HepG2 (cell line): ENCODE measurements around the gene AGMO. TPM values are rescaled to one million over a fixed set of nuclear protein-coding genes. Genes with fewer than 3 reads are reported as not detected.

Experiments
- ATAC-seq: fragments of 200-7000 bp; cut with Tn5 transposase; 3 replicates; pipeline ENCODE4 v1.9.1; 2020; ENCODE audit warnings: mild to moderate bottlenecking, moderate library complexity
- BruUV-seq: library from RNA; stranded (reverse); fragments of 400-500 nt; replicated peaks from 2 replicates; lab custom pipeline; 2021; lab: Mats Ljungman, UMichigan
- CTCF ChIA-PET: fragments of 300-600 bp; formaldehyde crosslinking; extraction: SDS; loops from one replicate; lab custom pipeline; 2021; ENCODE audit warnings: low total read pairs, inconsistent platforms, low intra/inter-chr PET ratio; lab: Yijun Ruan, JAX
- POLR2A ChIA-PET: fragments of 350-600 bp; sonication (Branson Sonifier 250); formaldehyde crosslinking; loops from one replicate; lab custom pipeline; 2020; ENCODE audit warnings: antibody characterized with exemption, inconsistent platforms; lab: Yijun Ruan, JAX
- DNase-seq: peaks from one replicate; pipeline ENCODE4 v3.0.0-alpha.2; 2015; ENCODE audit warnings: low spot score
- FAIRE-seq: peaks from 3 replicates; lab custom pipeline; 2011; peaks lifted over from hg19 to GRCh38; lab: Jason Lieb, UNC
- H2AFZ ChIP-seq: one replicate; pipeline ENCODE4 v1.6.1; 2011; ENCODE audit warnings: low read length, inconsistent platforms
- H3K27ac ChIP-seq: fragments of 300-600 bp; 3 replicates; pipeline ENCODE4 v1.8.0; 2011; ENCODE audit warnings: mixed run types, mild to moderate bottlenecking, mixed read lengths, low read length, inconsistent platforms; ENCODE audit not compliant: insufficient read depth; ENCODE audit errors: extremely low read length
- H3K27me3 ChIP-seq, 2 experiments: fragments of 200-600 bp in 1 of 2; 2 replicates in 1 of 2; 3 replicates in 1 of 2; pipeline versions ENCODE4 v1.6.0 to v1.8.0; 2011; ENCODE audit warnings: low read length in 2 of 2, mild to moderate bottlenecking in 2 of 2, moderate library complexity in 2 of 2, inconsistent platforms in 1 of 2; ENCODE audit not compliant: insufficient read depth in 2 of 2, control insufficient read depth in 1 of 2
- H3K36me3 ChIP-seq, 2 experiments: fragments of 200-600 bp in 1 of 2; replicated peaks in 1 of 2; 2 replicates in 1 of 2; 3 replicates in 1 of 2; pipeline versions ENCODE4 v1.5.1 to v1.8.0; 2011; ENCODE audit warnings: low read length in 2 of 2, inconsistent platforms in 1 of 2; ENCODE audit not compliant: insufficient read depth in 2 of 2, control insufficient read depth in 1 of 2
- H3K4me1 ChIP-seq: 2 replicates; pipeline ENCODE4 v1.5.1; 2012; ENCODE audit warnings: low read length, inconsistent platforms; ENCODE audit not compliant: insufficient read depth
- H3K4me2 ChIP-seq: 2 replicates; pipeline ENCODE4 v1.6.0; 2011; ENCODE audit warnings: low read depth, low read length, inconsistent platforms
- H3K4me3 ChIP-seq, 3 experiments: fragments of 200-600 bp in 1 of 3; sonication (generic), shearing (Covaris generic) in 1 of 3; replicated peaks in 1 of 3; 2 replicates each; pipeline ENCODE4 v1.5.1; 2011 to 2016; ENCODE audit warnings: low read length in 3 of 3, inconsistent platforms in 2 of 3, low read depth in 2 of 3, mild to moderate bottlenecking in 2 of 3, control low read depth in 1 of 3, mixed read lengths in 1 of 3; ENCODE audit not compliant: insufficient read depth in 1 of 3
- H3K79me2 ChIP-seq: one replicate; pipeline ENCODE4 v1.6.1; 2011; ENCODE audit warnings: low read length, inconsistent platforms; ENCODE audit not compliant: insufficient read depth
- H3K9ac ChIP-seq: 2 replicates; pipeline ENCODE4 v1.6.0; 2011; ENCODE audit warnings: mild to moderate bottlenecking, low read depth, low read length, inconsistent platforms; ENCODE audit not compliant: insufficient read depth
- H3K9me3 ChIP-seq: 2 replicates; pipeline ENCODE4 v1.5.1; 2012; ENCODE audit warnings: mild to moderate bottlenecking, low read length
- H4K20me1 ChIP-seq: 2 replicates; pipeline ENCODE4 v1.6.0; 2011; ENCODE audit warnings: inconsistent platforms, mild to moderate bottlenecking, low read length, moderate library complexity; ENCODE audit not compliant: insufficient read depth
- BATF2 ChIP-seq: sonication (generic); formaldehyde crosslinking; IDR thresholded peaks from 2 replicates; pipeline ENCODE4 v1.8.0; 2022; ENCODE audit warnings: mild to moderate bottlenecking, missing genetic modification reagents, moderate library complexity
- CENPT ChIP-seq: sonication (generic); formaldehyde crosslinking; IDR thresholded peaks from 2 replicates; pipeline ENCODE4 v1.8.0; 2022; ENCODE audit warnings: low read depth, mild to moderate bottlenecking, moderate library complexity, missing genetic modification reagents
- DDIT3 ChIP-seq: sonication (generic); formaldehyde crosslinking; IDR thresholded peaks from 2 replicates; pipeline ENCODE4 v1.4.0; 2020; ENCODE audit warnings: mild to moderate bottlenecking, missing genetic modification reagents
- FUBP1 ChIP-seq: sonication (generic); formaldehyde crosslinking; IDR thresholded peaks from 2 replicates; pipeline ENCODE4 v1.5.1; 2020; ENCODE audit warnings: missing genetic modification reagents, mild to moderate bottlenecking, borderline replicate concordance
- MBD4 ChIP-seq: IDR thresholded peaks from 2 replicates; pipeline ENCODE4 v1.6.1; 2012; ENCODE audit warnings: low read length, inconsistent platforms, borderline replicate concordance
- NFE2L1 ChIP-seq: sonication (generic); formaldehyde crosslinking; IDR thresholded peaks from 2 replicates; pipeline ENCODE4 v1.4.0; 2020; ENCODE audit warnings: missing genetic modification reagents, mild to moderate bottlenecking, borderline replicate concordance
- POGK ChIP-seq: sonication (generic); formaldehyde crosslinking; conservative IDR thresholded peaks from 2 replicates; pipeline ENCODE4 v1.8.0; 2022; ENCODE audit warnings: mild to moderate bottlenecking, moderate library complexity, missing genetic modification reagents
- PPARG ChIP-seq: conservative IDR thresholded peaks from 2 replicates; pipeline ENCODE4 v1.6.1; 2016; ENCODE audit warnings: missing biosample characterization, missing genetic modification reagents
- SIX4 ChIP-seq: sonication (generic); formaldehyde crosslinking; IDR thresholded peaks from 2 replicates; pipeline ENCODE4 v1.4.0; 2020; ENCODE audit warnings: missing genetic modification reagents
- YEATS2 ChIP-seq: sonication (generic); formaldehyde crosslinking; IDR thresholded peaks from 2 replicates; pipeline ENCODE4 v1.4.0; 2020; ENCODE audit warnings: missing genetic modification reagents, borderline replicate concordance
- ZFP91 ChIP-seq: sonication (generic); formaldehyde crosslinking; IDR thresholded peaks from 2 replicates; pipeline ENCODE4 v1.9.0; 2022; ENCODE audit warnings: missing genetic modification reagents, mild to moderate bottlenecking, borderline replicate concordance
- ZNF207 ChIP-seq: fragments of 450-650 bp; IDR thresholded peaks from 2 replicates; pipeline ENCODE4 v1.6.1; 2016; ENCODE audit warnings: antibody characterized with exemption, borderline replicate concordance
- ZNF562 ChIP-seq: sonication (generic); formaldehyde crosslinking; IDR thresholded peaks from 2 replicates; pipeline ENCODE4 v1.8.0; 2022; ENCODE audit warnings: missing genetic modification reagents, borderline replicate concordance
- ZNF598 ChIP-seq: sonication (generic); formaldehyde crosslinking; IDR thresholded peaks from 2 replicates; pipeline ENCODE4 v1.5.1; 2020; ENCODE audit warnings: mild to moderate bottlenecking, missing genetic modification reagents, borderline replicate concordance
- WGBS: methylation state at CpG from one replicate; pipeline ENCODE4 v1.1.6; 2017; ENCODE audit warnings: low lambda C conversion rate; 5-methylcytosine and 5-hydroxymethylcytosine counted together
- in situ Hi-C: cut with HindIII; loops from 2 replicates; pipeline ENCODE4 v1.10.0; 2017; ENCODE audit warnings: low pct_unique_long_range_greater_than_20kb; ENCODE audit not compliant: extremely low pct_ligation_motif_present
- intact Hi-C: fragments of 100-400 bp; cut with micrococcal nuclease; formaldehyde crosslinking; loops from one replicate; pipeline ENCODE4 v1.10.0; 2022; ENCODE audit not compliant: unreplicated experiment
- polyA plus RNA-seq, 8 experiments: library from polyadenylated mRNA; depleted of rRNA in 3 of 8; stranded (reverse) in 7 of 8; unstranded in 1 of 8; fragments of >200 nt; fragmentation: Illumina TruSeq in 4 of 8; extraction: Trizol in 4 of 8; gene quantifications; 2 replicates each; pipeline versions ENCODE4 v1.2.1 to v1.2.3, GENCODE V29; 2011 to 2016; ENCODE audit warnings: low read depth in 4 of 8, missing spikeins in 1 of 8, mixed read lengths in 1 of 8; ENCODE audit not compliant: insufficient read depth in 1 of 8
- total RNA-seq, 5 experiments: library from RNA; depleted of rRNA; stranded (reverse); fragments of >200 nt; fragmentation: Illumina TruSeq; extraction: Trizol; gene quantifications; 2 replicates each; pipeline ENCODE4 v1.2.3, GENCODE V29; 2016; ENCODE audit warnings: low read depth in 1 of 5

The AGMO gene
- total and polyA plus RNA-seq, 2 of the 13 experiments (the other 11 are each of a cell fraction or from before 2014, with no cell fraction given) = 0.22 to 0.50 TPM

GRCh38 chr7:15462721-15463389 is 99.0 kb downstream of the AGMO start:
- Histone ChIP-seq H4K20me1 (no peaks in the 10 kb centered on the region), H3K27me3 (no peaks in the 10 kb centered on the region), H3K4me3 (no peak overlapping the region), H3K36me3 (no peaks in the 10 kb centered on the region), H3K27ac (no peak overlapping the region), H3K79me2 (no peaks in the 10 kb centered on the region), H3K4me2 (no peak overlapping the region), H3K9ac (no peak overlapping the region)
- CTCF ChIA-PET = no interaction called here
- FAIRE-seq (no peak), DNase-seq (no peak), ATAC-seq (no peak)
- in situ Hi-C loops = no loop called here
- POLR2A ChIA-PET = no interaction called here
- intact Hi-C loops = no loop called here
- no peak for TF ChIP-seq ZNF562 (CRISPR knock-in tag)
- no peak for TF ChIP-seq YEATS2 (CRISPR knock-in tag)
- TF ChIP-seq CENPT (CRISPR knock-in tag) = no peak
- TF ChIP-seq ZNF207 = no peak
- no peak for TF ChIP-seq POGK (CRISPR knock-in tag)
- no peak for TF ChIP-seq FUBP1
- TF ChIP-seq BATF2 (CRISPR knock-in tag) = no peak
- no peak for TF ChIP-seq ZNF598 (CRISPR knock-in tag)
- TF ChIP-seq NFE2L1 (CRISPR knock-in tag) = no peak
- no peak for TF ChIP-seq MBD4
- TF ChIP-seq PPARG = no peak
- no peak for TF ChIP-seq ZFP91 (CRISPR knock-in tag)
- no peak for TF ChIP-seq SIX4
- TF ChIP-seq DDIT3 (CRISPR knock-in tag) = no peak
- TF ChIP-seq, all 625 proteins: peak for 0
- Histone ChIP-seq H3K4me1 (no peaks in the 10 kb centered on the region), H2AFZ (no peak overlapping the region), H3K9me3 (peaks cover 59% of the 10 kb centered on the region)
- no TSS peak for BruUV-seq
- WGBS = 40% methylated on average over 2 of the region's 2 CpGs
